KMS-11 (cell line): Measurements from ENCODE around the gene KIF3C.

Experiments
- H2AFZ ChIP-seq: fragments of 200-600 bp; sonication (generic); 2 replicates; pipeline ENCODE4 v1.6.1; 2016; ENCODE audit warnings: antibody characterized with exemption, mixed run types, low read depth
- H3K27ac ChIP-seq: fragments of 200-600 bp; sonication (generic); 2 replicates; pipeline ENCODE4 v1.6.1; 2016; ENCODE audit warnings: mild to moderate bottlenecking, mixed run types
- H3K27me3 ChIP-seq: fragments of 200-600 bp; sonication (generic); 2 replicates; pipeline ENCODE4 v1.6.1; 2017; ENCODE audit warnings: mild to moderate bottlenecking, low read depth, mixed run types, moderate library complexity; ENCODE audit not compliant: insufficient read depth
- H3K36me3 ChIP-seq: fragments of 200-600 bp; sonication (generic); 2 replicates; pipeline ENCODE4 v1.6.1; 2017; ENCODE audit warnings: mild to moderate bottlenecking, mixed run types; ENCODE audit not compliant: insufficient read depth
- H3K4me1 ChIP-seq: fragments of 200-600 bp; sonication (generic); 2 replicates; pipeline ENCODE4 v1.6.1; 2016; ENCODE audit warnings: mild to moderate bottlenecking, low read depth, mixed run types; ENCODE audit not compliant: poor library complexity, severe bottlenecking
- H3K4me2 ChIP-seq: fragments of 200-600 bp; sonication (generic); 2 replicates; pipeline ENCODE4 v1.7.0; 2016; ENCODE audit warnings: mild to moderate bottlenecking, mixed run types
- H3K4me3 ChIP-seq: fragments of 200-600 bp; sonication (generic); IDR thresholded peaks from 2 replicates; pipeline ENCODE4 v1.6.1; 2017; ENCODE audit warnings: low read depth, low read length, mixed read lengths; ENCODE audit not compliant: insufficient read depth
- H3K79me2 ChIP-seq: fragments of 200-600 bp; sonication (generic); 2 replicates; pipeline ENCODE4 v1.6.1; 2016; ENCODE audit warnings: low read depth, mixed run types; ENCODE audit not compliant: insufficient read depth
- H3K9ac ChIP-seq: fragments of 200-600 bp; sonication (generic); 2 replicates; pipeline ENCODE4 v1.6.1; 2016; ENCODE audit warnings: mild to moderate bottlenecking, mixed run types
- H4K20me1 ChIP-seq: fragments of 200-600 bp; sonication (generic); 2 replicates; pipeline ENCODE4 v1.6.1; 2016; ENCODE audit warnings: mild to moderate bottlenecking, mixed run types; ENCODE audit not compliant: insufficient read depth
- CTCF ChIP-seq: fragments of 200-600 bp; sonication (generic); conservative IDR thresholded peaks from 2 replicates; pipeline ENCODE4 v1.6.1; 2017; ENCODE audit warnings: low read depth, mild to moderate bottlenecking, antibody characterized with exemption, low read length, moderate library complexity, mixed read lengths

The KIF3C gene

GRCh38 chr2:25989154-25989553 lies 6.9 kb upstream of the KIF3C start:
- Histone ChIP-seq H3K36me3 (no peaks in the 10 kb centered on the region), H2AFZ (no peak overlapping the region), H3K4me2 (no peak overlapping the region), H3K27me3 (0 out of 2 replicates have a peak, but pooled peaks cover 3% of the 10 kb centered on the region), H3K4me1 (peaks cover 3% of the 10 kb centered on the region), H3K79me2 (no peaks in the 10 kb centered on the region), H4K20me1 (no peaks in the 10 kb centered on the region), H3K9ac (no peak overlapping the region), H3K27ac (no peak overlapping the region), H3K4me3 (no peak overlapping the region)
- no peak for TF ChIP-seq CTCF

GRCh38 chr2:25988134-25988533 lies 5.8 kb upstream of the KIF3C start:
- no peak for TF ChIP-seq CTCF
- no peaks in the 10 kb centered on the region for H3K79me2 ChIP-seq
- H3K4me3 ChIP-seq, result no peak overlapping the region
- no peak overlapping the region for H3K4me2 ChIP-seq
- H2AFZ ChIP-seq, result no peak overlapping the region
- no peaks in the 10 kb centered on the region for H3K36me3 ChIP-seq
- H3K27ac ChIP-seq, result no peak overlapping the region
- H3K4me1 ChIP-seq, result peaks cover 3% of the 10 kb centered on the region
- no peak overlapping the region for H3K9ac ChIP-seq
- H4K20me1 ChIP-seq, result no peaks in the 10 kb centered on the region
- 0 out of 2 replicates have a peak, but pooled peaks cover 3% of the 10 kb centered on the region for H3K27me3 ChIP-seq

GRCh38 chr2:25983735-25984134 lies 1.4 kb upstream of the KIF3C start:
- H3K4me1 ChIP-seq, result no peaks in the 10 kb centered on the region
- no peaks in the 10 kb centered on the region for H3K79me2 ChIP-seq
- H3K4me2 ChIP-seq, result no peak overlapping the region
- no peak overlapping the region for H3K27ac ChIP-seq
- H2AFZ ChIP-seq, result no peak overlapping the region
- H3K36me3 ChIP-seq, result no peaks in the 10 kb centered on the region
- H3K9ac ChIP-seq, result no peak overlapping the region
- H3K27me3 ChIP-seq, result no peaks in the 10 kb centered on the region
- H4K20me1 ChIP-seq, result no peaks in the 10 kb centered on the region
- no peak overlapping the region for H3K4me3 ChIP-seq
- no peak for TF ChIP-seq CTCF

- H3K36me3 ChIP-seq, result no peaks in the 10 kb centered on the region
- no peaks in the 10 kb centered on the region for H3K27me3 ChIP-seq
- H3K9ac ChIP-seq, result no peak overlapping the region
- no peak overlapping the region for H3K27ac ChIP-seq
- no peaks in the 10 kb centered on the region for H4K20me1 ChIP-seq
- no peaks in the 10 kb centered on the region for H3K4me1 ChIP-seq
- H2AFZ ChIP-seq, result peak overlapping the region; percentile 94
- H3K4me2 ChIP-seq, result peak overlapping the region; percentile 48; the same call in 1 of the 2 replicates
- no peaks in the 10 kb centered on the region for H3K79me2 ChIP-seq
- H3K4me3 ChIP-seq, result peak overlapping the region; percentile 2
- no peak for TF ChIP-seq CTCF
Observed at GRCh38 chr2:25982968-25983280, 627 bp upstream of the KIF3C start.
